ENCODE data around the gene SLC22A1.

The SLC22A1 gene

DNA sequence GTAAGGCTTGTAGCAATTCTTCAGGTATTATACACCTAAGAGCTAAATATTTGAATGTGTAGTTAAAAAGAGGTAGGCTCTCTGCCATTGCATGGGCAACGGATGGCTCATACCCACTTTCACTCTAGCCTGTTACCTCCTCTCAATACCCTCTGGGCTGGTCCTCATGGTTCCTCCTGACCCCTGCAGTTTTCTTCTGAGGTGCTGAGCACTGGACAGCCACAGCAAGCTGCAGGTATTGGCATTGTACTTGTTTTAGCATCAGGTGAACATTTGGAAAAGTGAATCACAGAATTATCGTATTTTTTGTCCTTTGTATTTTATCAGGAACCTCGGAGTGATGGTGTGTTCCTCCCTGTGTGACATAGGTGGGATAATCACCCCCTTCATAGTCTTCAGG lies 32.9 kb downstream of the SLC22A1 start:
- TF ChIP-seq, protein P1, sequence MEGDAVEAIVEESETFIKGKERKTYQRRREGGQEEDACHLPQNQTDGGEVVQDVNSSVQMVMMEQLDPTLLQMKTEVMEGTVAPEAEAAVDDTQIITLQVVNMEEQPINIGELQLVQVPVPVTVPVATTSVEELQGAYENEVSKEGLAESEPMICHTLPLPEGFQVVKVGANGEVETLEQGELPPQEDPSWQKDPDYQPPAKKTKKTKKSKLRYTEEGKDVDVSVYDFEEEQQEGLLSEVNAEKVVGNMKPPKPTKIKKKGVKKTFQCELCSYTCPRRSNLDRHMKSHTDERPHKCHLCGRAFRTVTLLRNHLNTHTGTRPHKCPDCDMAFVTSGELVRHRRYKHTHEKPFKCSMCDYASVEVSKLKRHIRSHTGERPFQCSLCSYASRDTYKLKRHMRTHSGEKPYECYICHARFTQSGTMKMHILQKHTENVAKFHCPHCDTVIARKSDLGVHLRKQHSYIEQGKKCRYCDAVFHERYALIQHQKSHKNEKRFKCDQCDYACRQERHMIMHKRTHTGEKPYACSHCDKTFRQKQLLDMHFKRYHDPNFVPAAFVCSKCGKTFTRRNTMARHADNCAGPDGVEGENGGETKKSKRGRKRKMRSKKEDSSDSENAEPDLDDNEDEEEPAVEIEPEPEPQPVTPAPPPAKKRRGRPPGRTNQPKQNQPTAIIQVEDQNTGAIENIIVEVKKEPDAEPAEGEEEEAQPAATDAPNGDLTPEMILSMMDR (IDR thresholded peaks at IDR 0.05; ENCODE audit: low read length, missing control alignments), result no peak
- H3K4me3 ChIP-seq (replicated peaks; ENCODE audit: low read depth, low read length), result no peak overlapping the region
- DNase-seq (ENCODE audit: low read depth), result no peak

DNA sequence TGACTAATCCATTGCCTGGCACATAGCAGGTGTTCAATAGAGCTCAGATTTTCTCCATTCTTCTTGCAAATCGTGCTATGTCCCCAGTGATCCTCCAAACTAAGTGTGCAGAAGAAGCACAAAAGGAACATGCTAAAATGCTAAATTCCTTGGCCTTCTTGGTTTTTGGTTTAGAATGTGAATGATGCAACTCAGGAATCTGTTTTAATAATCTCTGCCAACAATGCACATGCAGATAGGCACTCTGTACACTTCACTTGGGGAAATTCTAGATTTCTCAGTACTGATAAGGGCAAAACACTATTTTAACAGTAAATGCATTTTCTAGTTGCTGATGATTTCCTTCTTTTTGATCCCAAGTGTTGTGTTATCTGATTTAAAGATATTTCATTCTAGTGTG lies 35.2 kb downstream of the SLC22A1 start:
- peak; percentile 36 for DNase-seq (ENCODE audit: low read depth)
- TF ChIP-seq, protein P1 (IDR thresholded peaks at IDR 0.05; ENCODE audit: low read length, missing control alignments), result no peak
- H3K4me3 ChIP-seq (replicated peaks; ENCODE audit: low read depth, low read length), result no peak overlapping the region

DNA sequence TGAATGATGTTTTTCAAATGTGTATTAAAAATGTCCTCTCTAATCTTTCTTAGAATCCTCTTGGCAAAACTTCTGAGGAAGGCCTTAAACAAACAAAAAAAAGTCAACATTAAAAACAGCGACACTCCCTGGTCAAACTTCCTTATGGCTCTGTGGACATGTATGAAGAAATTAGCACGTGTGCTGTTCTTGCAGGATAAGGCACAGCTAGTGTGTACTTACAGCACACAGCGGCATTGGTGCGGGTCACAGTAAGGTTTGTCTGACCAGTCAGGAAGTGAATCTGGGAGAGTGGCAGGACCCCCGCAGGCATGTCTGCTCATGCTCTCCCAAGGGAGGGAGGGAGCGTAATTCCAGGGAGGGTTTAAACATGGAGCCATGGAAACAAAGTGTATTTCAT lies 38.8 kb downstream of the SLC22A1 start:
- no peak for DNase-seq (ENCODE audit: low read depth)
- TF ChIP-seq, protein P1 (IDR thresholded peaks at IDR 0.05; ENCODE audit: low read length, missing control alignments), result no peak
- H3K4me3 ChIP-seq (replicated peaks; ENCODE audit: low read depth, low read length), result no peak overlapping the region

DNA sequence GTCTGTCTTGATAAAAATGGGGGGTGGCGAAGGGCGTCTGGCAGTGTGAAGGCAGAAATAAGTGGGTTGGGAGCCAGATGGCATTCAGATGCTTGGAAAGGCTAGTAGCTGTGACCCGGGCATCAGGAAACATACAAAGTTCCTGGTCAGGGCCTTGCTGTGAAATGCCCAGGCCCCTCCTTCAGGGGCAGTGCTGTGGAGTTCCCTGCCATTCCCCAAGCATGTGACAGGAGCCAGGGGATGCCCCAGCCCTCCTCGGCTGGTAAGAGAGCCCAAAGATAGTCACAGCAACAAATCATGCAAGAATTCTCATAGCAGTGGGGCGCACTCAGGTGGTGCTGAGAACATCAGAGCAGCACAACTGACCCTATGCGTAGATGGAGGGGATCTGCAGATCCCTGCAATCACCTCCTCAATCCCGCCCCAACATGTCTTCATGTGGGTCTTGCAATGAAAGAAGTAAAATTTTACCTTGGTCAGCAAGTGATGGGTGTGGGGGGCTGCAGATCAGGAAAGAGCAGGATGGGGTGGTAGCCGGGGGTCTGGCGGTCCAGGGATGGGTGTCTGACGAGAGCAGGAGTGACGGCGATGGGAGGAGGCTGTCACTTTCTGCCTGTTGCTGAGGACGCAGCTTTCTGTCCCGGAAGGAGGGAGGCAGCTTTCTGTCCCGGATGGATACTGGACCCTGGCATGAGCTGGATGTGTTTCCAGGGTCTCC lies 39.5 kb downstream of the SLC22A1 start:
- TF ChIP-seq, protein P1 (IDR thresholded peaks at IDR 0.05; ENCODE audit: low read length, missing control alignments), result no peak
- H3K4me3 ChIP-seq (replicated peaks; ENCODE audit: low read depth, low read length), result no peak overlapping the region
- DNase-seq (ENCODE audit: low read depth), result no peak

DNA sequence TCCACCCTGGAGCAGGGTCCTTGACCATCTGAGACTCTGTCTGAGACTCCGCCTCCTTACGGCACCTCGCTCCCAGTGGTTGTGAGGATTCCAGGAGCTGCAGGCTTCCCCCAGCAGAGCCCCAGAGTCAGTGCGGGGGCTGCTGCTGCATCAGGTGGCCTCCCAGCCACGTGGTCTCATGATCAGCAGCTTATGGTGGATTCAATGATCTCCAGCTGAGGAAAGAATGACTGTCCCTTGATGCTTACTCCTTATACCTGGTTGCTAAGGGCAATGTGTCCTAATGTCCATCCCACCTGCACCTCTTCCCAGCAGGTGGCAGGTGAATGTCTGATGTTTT lies 40.0 kb downstream of the SLC22A1 start:
- DNase-seq (ENCODE audit: low read depth), result no peak
- H3K4me3 ChIP-seq (replicated peaks; ENCODE audit: low read depth, low read length), result no peak overlapping the region
- TF ChIP-seq, protein P1 (IDR thresholded peaks at IDR 0.05; ENCODE audit: low read length, missing control alignments), result no peak

DNA sequence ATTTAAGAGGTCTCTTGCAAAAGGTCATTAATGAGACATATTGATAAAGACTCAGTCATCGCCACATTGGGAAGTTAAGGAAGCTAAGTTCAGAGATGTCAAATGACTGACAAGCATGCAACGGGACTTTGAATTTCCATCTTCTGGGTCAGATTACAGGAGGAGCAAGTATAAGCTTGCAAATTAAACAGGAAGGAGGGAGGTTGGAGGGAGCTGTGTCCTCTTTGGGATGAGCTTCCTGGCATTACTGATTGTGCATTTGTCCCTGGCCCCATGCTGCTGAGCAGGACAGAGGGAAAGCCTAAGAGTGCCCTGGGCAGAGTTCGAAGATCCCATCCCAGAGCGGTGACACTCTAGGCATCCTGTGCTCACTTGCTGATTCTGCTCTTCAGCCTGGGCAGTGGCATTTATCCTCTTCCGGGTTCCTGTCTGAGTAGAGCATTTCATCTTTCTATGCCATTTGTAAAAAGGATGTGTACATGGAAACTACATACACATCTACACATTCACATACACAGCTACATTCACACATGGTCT lies 40.5 kb downstream of the SLC22A1 start:
- TF ChIP-seq, protein P1 (IDR thresholded peaks at IDR 0.05; ENCODE audit: low read length, missing control alignments), result no peak
- DNase-seq (ENCODE audit: low read depth), result no peak
- H3K4me3 ChIP-seq (replicated peaks; ENCODE audit: low read depth, low read length), result no peak overlapping the region

DNA sequence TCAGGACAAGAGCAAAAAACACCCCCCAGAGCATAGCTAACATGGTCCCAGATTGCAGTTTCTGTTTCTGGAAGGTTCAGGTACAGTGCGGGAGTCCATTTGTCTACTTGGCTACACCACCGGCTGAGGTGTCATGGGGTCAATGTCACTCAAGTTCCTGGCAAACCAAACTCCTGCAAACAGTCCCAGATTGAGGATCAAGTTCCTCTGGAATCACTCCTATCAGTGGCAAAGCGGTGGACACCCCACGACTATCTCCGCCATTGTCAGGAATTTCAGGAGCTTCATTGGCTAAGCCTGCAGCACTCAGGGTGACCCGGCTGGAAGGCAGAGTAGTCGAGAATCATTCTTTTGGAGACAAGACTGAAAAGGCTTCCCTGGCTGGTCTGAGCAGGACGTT lies 41.8 kb downstream of the SLC22A1 start:
- TF ChIP-seq, protein P1 (IDR thresholded peaks at IDR 0.05; ENCODE audit: low read length, missing control alignments), result no peak
- no peak overlapping the region for H3K4me3 ChIP-seq (replicated peaks; ENCODE audit: low read depth, low read length)
- DNase-seq (ENCODE audit: low read depth), result no peak
